T-helper 1 cell treated with Interleukin-12 subunit alpha and Interleukin-12 subunit beta and Interleukin-4 antibody, amounts not matched to agents 30 μg/mL and 1 μg/mL, for 36 hours (primary cell): ENCODE results near the gene EXOC3L1.
A peak's percentile ranks its signal among the peaks of the same experiment; 100 is the strongest.

Experiments used
- H3K27ac Mint-ChIP-seq: one replicate; pipeline ENCODE4 v1.8.0; 2021; ENCODE audit warnings: mild to moderate bottlenecking, mixed read lengths
- H3K27me3 Mint-ChIP-seq: one replicate; pipeline ENCODE4 v1.8.0; 2021; ENCODE audit warnings: low read depth, mixed read lengths
- H3K36me3 Mint-ChIP-seq: one replicate; pipeline ENCODE4 v1.8.0; 2021; ENCODE audit warnings: low read depth, mixed read lengths
- H3K4me1 Mint-ChIP-seq: one replicate; pipeline ENCODE4 v1.8.0; 2021; ENCODE audit warnings: low read depth, mixed read lengths
- H3K4me3 Mint-ChIP-seq: one replicate; pipeline ENCODE4 v1.8.0; 2021; ENCODE audit warnings: mild to moderate bottlenecking, moderate library complexity, mixed read lengths
- H3K9me3 Mint-ChIP-seq: one replicate; pipeline ENCODE4 v1.8.0; 2021; ENCODE audit warnings: mixed read lengths

The EXOC3L1 gene

GRCh38 chr16:67196881-67197280 is 6.9 kb upstream of the EXOC3L1 start:
- Mint-ChIP-seq H3K27me3 (no peaks in the 10 kb centered on the region), H3K36me3 (peaks cover 40% of the 10 kb centered on the region), H3K4me3 (no peak overlapping the region), H3K4me1 (peaks cover 23% of the 10 kb centered on the region), H3K27ac (no peak overlapping the region), H3K9me3 (no peaks in the 10 kb centered on the region)

DNA sequence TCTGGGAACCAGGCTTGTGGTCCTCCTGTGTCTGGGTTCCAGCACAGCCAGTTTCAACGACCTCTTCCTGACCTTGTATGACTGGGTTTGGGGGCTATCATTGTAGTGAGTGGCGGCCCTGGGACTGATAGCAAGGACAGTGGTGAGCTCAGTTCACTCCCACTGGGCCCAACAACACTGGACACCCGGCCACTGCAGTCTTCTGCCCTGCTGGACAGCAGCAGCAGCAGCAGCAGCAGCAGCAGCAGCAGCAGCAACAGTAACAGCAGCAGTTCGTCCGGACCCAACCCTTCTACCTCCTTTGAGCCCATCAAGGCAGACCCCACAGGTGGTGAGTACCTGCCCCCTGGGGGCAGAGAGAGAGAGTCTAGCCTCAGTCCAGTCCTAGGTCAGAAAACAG is 5.7 kb upstream of the EXOC3L1 start:
- Mint-ChIP-seq H3K4me3 (no peak overlapping the region), H3K9me3 (no peaks in the 10 kb centered on the region), H3K27me3 (no peaks in the 10 kb centered on the region), H3K36me3 (peaks cover 40% of the 10 kb centered on the region), H3K27ac (no peak overlapping the region), H3K4me1 (peaks cover 29% of the 10 kb centered on the region)

DNA sequence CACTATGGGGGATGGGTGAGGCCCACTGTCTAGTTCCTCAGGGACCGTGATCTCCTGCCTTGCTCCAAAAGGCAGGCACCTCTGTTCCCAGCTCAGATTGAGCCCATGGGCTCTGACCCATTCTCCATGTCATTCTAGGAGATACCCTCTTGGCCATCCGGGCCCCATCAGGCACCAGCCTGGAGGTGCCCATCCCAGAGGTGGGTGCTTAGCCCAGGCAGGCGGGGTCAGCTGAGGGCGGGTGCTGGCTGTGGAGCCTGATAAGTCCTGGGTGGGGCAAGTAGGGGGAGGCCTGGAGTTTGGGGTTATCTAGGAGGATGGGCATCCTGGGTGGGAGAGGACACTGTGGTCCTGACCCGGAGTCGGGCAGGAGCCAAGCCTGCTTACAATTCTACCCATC is 4.3 kb upstream of the EXOC3L1 start:
- Mint-ChIP-seq H3K4me3 (peak overlapping the region; percentile 89), H3K9me3 (no peaks in the 10 kb centered on the region), H3K36me3 (peaks cover 38% of the 10 kb centered on the region), H3K27me3 (no peaks in the 10 kb centered on the region), H3K4me1 (peaks cover 29% of the 10 kb centered on the region), H3K27ac (peak overlapping the region; percentile 59)

- Mint-ChIP-seq H3K9me3 (no peaks in the 10 kb centered on the region), H3K27me3 (no peaks in the 10 kb centered on the region), H3K27ac (peak overlapping the region; percentile 59), H3K4me1 (peaks cover 29% of the 10 kb centered on the region), H3K36me3 (peaks cover 38% of the 10 kb centered on the region), H3K4me3 (peak overlapping the region; percentile 89)
These were observed 3.6 kb upstream of the EXOC3L1 start for GRCh38 chr16:67193536-67193935.

DNA sequence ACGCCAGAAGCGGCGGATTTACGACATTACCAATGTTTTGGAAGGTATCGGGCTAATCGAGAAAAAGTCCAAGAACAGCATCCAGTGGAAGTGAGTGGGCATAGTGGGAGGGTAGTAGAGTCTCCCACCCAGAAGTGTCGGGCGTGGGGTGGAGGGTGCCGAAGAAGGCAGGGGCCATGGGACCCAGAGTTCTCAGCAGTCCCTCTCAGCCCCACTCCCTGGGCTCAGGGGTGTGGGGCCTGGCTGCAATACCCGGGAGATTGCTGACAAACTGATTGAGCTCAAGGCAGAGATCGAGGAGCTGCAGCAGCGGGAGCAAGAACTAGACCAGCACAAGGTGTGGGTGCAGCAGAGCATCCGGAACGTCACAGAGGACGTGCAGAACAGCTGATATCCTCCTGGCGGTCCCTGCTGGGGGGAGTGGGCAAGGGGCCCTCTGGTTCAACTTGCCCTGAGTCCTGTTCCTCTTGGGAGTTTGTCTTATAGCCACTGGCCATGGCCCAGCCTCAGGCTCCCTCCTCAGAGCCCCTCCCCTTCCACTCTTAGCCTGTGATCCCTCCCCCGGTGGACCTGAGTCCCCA is 2.9 kb upstream of the EXOC3L1 start:
- Mint-ChIP-seq H3K27ac (peak overlapping the region; percentile 82), H3K27me3 (no peaks in the 10 kb centered on the region), H3K4me3 (peak overlapping the region; percentile 89), H3K36me3 (peaks cover 33% of the 10 kb centered on the region), H3K4me1 (peaks cover 29% of the 10 kb centered on the region), H3K9me3 (no peaks in the 10 kb centered on the region)

GRCh38 chr16:67191995-67192681 is 2.2 kb upstream of the EXOC3L1 start, which contains the start of gene E2F4:
E2F4 (plus strand) TSS chr16:67192155; CDS start chr16:67192228, 73 bp downstream.
- Mint-ChIP-seq H3K27ac (peak within 1 kb of the TSS; percentile 82), H3K4me3 (peak within 1 kb of the TSS; percentile 89), H3K9me3 (no peaks in the 10 kb centered on the region), H3K27me3 (no peaks in the 10 kb centered on the region), H3K36me3 (peaks cover 33% of the 10 kb centered on the region), H3K4me1 (peaks cover 29% of the 10 kb centered on the region)

DNA sequence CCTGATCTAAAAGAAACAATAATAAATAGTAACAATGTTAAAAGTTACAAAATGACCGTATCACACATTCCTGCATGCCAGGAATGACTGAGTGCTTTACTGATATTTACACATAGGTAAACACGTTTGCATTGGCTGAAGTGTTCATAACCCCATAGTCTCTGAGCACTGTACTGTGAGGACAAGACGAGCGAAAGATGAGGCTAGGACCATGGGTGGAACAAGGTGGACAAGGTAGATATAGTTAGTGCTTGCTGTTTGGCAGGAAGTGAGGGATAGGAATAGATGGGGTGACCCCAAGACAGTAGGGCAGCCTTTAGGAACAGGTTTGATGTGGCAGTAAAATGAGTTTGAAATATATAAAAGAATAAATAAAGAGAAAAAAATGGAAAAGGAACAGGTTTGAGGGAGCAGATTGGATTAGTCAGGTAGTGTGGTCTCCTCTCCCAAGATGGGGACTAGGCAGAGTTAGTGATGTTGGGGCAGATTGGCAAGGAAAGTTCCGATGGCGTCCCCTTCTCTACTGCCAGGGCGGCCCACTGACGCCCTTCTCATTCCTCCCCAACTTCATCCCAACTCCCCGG is 1.6 kb upstream of the EXOC3L1 start:
- Mint-ChIP-seq H3K9me3 (no peaks in the 10 kb centered on the region), H3K36me3 (peaks cover 29% of the 10 kb centered on the region), H3K27ac (peak overlapping the region; percentile 81), H3K27me3 (no peaks in the 10 kb centered on the region), H3K4me3 (peak overlapping the region; percentile 89), H3K4me1 (peaks cover 26% of the 10 kb centered on the region)

- Mint-ChIP-seq H3K4me3 (peak overlapping the region; percentile 89), H3K27ac (no peak overlapping the region), H3K27me3 (peaks cover under 1% of the 10 kb centered on the region), H3K9me3 (no peaks in the 10 kb centered on the region), H3K4me1 (peaks cover 24% of the 10 kb centered on the region), H3K36me3 (peaks cover 22% of the 10 kb centered on the region)
These were observed 788 bp upstream of the EXOC3L1 start for GRCh38 chr16:67190448-67191399.

DNA sequence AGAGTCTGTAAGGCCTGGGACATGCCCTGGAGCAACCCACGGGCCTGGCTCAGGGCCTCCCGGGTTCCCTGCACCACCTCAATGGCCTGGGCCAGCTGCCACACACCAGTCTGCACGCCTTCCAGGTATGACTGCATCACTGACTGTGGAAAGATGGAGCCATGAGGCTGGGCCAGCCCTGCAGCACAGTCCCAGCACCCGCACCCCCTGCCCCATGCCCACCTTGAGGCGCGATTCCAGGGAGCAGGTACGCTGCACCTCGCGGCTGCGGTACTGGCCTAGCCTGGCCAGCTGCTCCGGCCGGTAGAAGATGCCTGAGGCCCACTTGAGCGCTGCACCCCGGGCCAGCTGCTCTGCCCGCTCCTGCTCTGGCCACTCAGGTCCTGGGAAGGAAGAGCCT is 1.1 kb downstream of the EXOC3L1 start:
- no peaks in the 10 kb centered on the region for H3K9me3 Mint-ChIP-seq

GRCh38 chr16:67188323-67188722 is 1.6 kb downstream of the EXOC3L1 start:
- H3K27ac Mint-ChIP-seq, result no peak overlapping the region
- H3K4me3 Mint-ChIP-seq, result no peak overlapping the region
- peaks cover 6% of the 10 kb centered on the region for H3K36me3 Mint-ChIP-seq
- H3K9me3 Mint-ChIP-seq, result no peaks in the 10 kb centered on the region
- peaks cover 8% of the 10 kb centered on the region for H3K27me3 Mint-ChIP-seq
- H3K4me1 Mint-ChIP-seq, result peaks cover 21% of the 10 kb centered on the region

More for the DNA sequence above, 1.1 kb downstream of the EXOC3L1 start:
- Mint-ChIP-seq H3K4me3 (no peak overlapping the region), H3K27ac (no peak overlapping the region), H3K36me3 (peaks cover 6% of the 10 kb centered on the region), H3K4me1 (peaks cover 26% of the 10 kb centered on the region), H3K27me3 (peaks cover 8% of the 10 kb centered on the region)

- peaks cover 8% of the 10 kb centered on the region for H3K27me3 Mint-ChIP-seq
- H3K9me3 Mint-ChIP-seq, result no peaks in the 10 kb centered on the region
- no peak overlapping the region for H3K27ac Mint-ChIP-seq
- H3K36me3 Mint-ChIP-seq, result peaks cover 2% of the 10 kb centered on the region
- no peak overlapping the region for H3K4me3 Mint-ChIP-seq
- peaks cover 15% of the 10 kb centered on the region for H3K4me1 Mint-ChIP-seq
These were observed 2.6 kb downstream of the EXOC3L1 start for GRCh38 chr16:67187175-67187890.

- Mint-ChIP-seq H3K9me3 (no peaks in the 10 kb centered on the region), H3K4me3 (no peak overlapping the region), H3K4me1 (peaks cover 12% of the 10 kb centered on the region), H3K27me3 (peaks cover 8% of the 10 kb centered on the region), H3K36me3 (peaks cover 2% of the 10 kb centered on the region), H3K27ac (no peak overlapping the region)
These were observed 3.4 kb downstream of the EXOC3L1 start for GRCh38 chr16:67186550-67186950.

- H3K36me3 Mint-ChIP-seq, result peaks cover 2% of the 10 kb centered on the region
- peaks cover 8% of the 10 kb centered on the region for H3K27me3 Mint-ChIP-seq
- peaks cover 8% of the 10 kb centered on the region for H3K4me1 Mint-ChIP-seq
- no peaks in the 10 kb centered on the region for H3K9me3 Mint-ChIP-seq
- no peak overlapping the region for H3K27ac Mint-ChIP-seq
- H3K4me3 Mint-ChIP-seq, result peak overlapping the region; percentile 86
These were observed 4.2 kb downstream of the EXOC3L1 start for GRCh38 chr16:67185651-67186134.
